Measurements from ENCODE around the gene CD2BP2.

- TF ChIP-seq CTCF (IDR thresholded peaks at IDR 0.05): no peak
- TF ChIP-seq POLR2A (IDR thresholded peaks at IDR 0.05): peak in 1 of 2 donors; percentile 29
Observed at GRCh38 chr16:30377812-30378235, 22.7 kb upstream of the CD2BP2 start.

All from lower leg skin (tissue), 3 donors.